GM18505 (cell line): ENCODE data around the gene ATG7.
"Not testable (repeated sequence)": the region's sequence is repeated elsewhere in the genome, so short reads cannot be mapped to it uniquely, and the experiment has no call there.

Source experiments
- ATAC-seq: cut with Tn5 transposase; IDR thresholded peaks from one replicate; pipeline ENCODE4 v1.9.1; 2021; ENCODE audit not compliant: unreplicated experiment
- POLR2A ChIP-seq: IDR thresholded peaks from 4 replicates; pipeline ENCODE4 v1.6.1; 2011; ENCODE audit warnings: borderline replicate concordance; ENCODE audit not compliant: insufficient read depth, insufficient read length; ENCODE audit errors: extremely low read depth

ATG7 gene

DNA sequence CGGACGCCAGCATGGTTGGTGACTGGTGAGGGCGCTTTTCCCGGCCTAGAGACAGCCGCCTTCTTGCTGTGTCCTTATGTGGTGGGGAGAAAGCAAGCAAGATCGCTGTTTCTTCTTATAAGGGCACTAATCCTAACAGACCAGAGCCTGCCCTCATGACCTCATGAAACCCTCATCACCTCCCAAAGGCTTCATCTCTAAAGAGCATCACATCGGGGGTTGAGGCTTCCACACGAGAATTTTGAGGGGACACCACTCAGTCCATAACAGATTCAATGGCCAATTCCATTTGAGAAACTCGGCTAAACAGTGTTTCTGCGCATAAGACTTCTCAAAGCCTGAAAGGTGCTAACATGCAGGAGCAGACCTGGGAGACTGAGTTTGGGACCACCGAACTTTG lies 317.5 kb downstream of the ATG7 start:
- no peak for TF ChIP-seq POLR2A
- ATAC-seq, result no peak

DNA sequence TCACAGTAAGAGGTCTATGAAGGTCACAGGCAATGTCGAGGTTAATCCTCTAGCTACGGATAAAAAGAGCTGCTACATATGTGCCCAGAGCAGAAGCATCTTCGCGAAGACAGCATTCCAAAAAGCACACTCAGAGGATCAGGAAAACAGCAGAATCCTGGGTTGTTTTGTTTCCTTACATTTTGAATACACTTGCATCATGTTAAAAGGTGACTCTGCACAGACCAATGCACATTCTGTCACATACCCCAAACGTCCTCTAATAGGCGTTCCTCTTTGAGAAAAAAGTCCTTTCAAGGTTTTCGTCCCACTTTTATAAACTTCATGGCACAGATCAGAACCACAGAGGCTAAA lies 318.8 kb downstream of the ATG7 start:
- no peak for TF ChIP-seq POLR2A
- no peak for ATAC-seq

DNA sequence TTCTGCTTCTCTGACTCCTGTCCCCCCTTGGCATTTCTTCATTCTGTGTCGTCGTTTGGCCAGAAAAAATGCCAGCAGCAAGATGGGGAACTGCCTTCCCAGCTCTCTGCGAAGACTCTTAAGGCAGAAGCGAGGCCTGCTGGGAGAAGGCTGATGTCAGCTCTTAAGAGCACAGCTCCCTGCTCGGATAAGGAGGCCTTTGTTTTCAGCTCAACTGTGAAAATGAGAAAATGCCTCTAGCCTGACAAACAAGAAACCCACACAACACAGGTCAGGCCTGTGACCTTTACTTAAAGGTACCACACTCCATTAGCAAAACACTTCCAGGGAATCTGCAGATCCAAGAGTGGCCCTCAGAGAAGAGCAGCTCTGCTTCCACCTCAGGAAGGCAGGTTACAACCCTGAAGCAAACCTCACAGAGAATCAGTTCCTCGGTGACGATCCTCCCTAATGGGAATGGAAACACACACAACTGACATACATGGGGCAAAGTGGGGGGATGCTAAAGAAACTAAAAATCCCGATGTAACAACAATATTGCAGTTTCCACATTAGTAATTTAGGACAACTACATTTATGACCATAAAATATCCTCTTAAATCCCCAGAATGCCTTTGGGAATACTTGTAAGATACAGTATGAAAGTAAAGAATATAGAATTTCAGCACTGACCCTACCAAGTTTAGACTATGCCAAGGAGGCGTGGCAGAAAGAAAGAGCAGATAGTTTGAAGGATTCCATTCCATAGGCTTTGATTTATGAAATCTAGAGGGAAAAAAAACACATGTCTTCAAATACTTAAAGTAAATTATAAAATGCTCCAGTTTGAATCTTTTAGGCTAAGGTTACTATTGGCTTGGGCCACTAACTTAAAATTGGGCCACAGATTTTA lies 319.4 kb downstream of the ATG7 start:
- no peak for ATAC-seq
- no peak for TF ChIP-seq POLR2A

DNA sequence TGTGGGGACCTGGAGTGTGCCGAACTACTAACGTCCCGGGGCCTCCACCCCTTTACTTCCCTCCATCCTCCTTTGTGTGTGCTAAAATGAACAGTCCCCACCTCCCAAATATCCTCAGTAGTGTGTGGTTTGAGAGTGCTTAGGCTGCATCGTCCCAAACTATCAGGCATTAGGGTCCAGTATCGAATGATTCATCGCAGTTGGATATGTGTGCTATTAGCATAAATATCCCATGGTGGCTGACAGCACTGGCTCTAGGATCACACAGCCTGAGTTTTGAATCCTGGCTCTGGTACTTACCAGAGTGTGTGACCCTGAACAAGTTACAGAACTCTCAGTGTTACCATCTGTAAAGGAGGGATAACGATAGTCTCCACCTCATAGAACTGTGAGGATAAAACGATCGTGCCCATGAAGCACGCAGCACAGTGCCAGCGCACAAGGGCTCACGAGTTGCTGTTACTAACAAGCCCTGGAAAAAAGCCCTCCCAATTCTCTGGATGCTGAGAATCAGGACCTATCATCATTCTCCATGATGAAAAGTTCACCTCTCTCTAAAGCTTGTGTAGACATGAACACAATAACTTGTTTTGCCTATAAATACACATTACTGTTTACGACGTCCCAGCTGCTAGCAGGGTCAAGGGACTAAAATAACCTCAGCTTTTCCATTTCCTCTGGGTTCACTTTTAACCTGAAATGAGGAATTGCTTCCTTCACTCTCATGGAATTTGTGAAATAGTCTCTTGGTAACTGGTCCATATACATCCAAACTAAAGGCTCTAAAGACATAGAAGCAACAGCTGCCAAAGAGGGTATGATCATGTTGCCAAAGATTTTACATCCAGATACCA lies 320.5 kb downstream of the ATG7 start:
- ATAC-seq, result no peak
- no peak for TF ChIP-seq POLR2A

DNA sequence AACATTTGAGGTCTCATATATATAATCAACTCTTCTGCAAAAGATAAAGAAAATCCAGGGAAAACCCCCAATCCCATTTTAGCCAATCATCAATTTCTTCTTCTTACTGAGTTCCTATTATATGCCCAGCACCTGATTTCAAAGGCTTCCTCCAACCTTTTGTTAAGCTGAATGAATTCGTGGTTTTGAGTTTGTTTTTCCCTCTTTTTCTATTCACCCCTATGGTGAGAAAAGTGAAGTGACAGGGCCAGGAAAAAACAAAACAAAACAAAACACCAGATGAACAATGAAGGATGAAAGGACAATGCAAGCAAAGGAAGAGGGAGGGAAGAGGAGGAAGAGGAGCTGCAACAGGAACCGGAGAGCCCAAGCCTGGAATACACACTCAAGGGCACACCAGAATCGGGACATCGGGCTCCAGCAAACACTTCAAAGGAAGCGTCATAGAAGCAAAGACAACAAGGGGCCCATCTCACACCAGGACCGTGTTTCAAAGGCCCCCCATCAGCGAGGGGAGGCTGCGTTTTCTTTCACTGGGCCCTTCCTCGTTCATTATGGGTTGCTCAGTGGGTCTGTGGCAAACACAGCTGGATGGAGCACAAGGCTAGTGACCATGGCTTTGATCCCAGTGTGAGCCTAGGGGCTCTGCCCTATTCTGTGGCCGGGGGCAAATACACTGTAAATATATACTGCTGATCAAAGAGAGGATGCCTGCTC lies 321.3 kb downstream of the ATG7 start:
- ATAC-seq, result no peak

DNA sequence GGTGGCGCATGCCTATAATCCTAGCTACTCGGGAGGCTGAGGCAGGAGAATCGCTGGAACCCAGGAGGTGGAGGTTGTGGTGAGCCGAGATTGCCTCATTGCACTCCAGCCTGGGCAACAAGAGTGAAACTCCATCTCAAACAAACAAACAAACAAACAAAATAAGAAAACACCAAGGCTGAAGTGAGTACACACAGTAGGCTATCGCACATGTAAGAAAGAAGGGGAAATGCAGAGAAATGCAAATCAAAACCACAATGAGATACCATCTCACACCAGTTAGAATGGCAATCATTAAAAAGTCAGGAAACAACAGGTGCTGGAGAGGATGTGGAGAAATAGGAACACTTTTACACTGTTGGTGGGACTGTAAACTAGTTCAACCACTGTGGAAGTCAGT lies 322.8 kb downstream of the ATG7 start:
- not testable (repeated sequence) for ATAC-seq

More for the DNA sequence above, 321.3 kb downstream of the ATG7 start:
- no peak for TF ChIP-seq POLR2A

DNA sequence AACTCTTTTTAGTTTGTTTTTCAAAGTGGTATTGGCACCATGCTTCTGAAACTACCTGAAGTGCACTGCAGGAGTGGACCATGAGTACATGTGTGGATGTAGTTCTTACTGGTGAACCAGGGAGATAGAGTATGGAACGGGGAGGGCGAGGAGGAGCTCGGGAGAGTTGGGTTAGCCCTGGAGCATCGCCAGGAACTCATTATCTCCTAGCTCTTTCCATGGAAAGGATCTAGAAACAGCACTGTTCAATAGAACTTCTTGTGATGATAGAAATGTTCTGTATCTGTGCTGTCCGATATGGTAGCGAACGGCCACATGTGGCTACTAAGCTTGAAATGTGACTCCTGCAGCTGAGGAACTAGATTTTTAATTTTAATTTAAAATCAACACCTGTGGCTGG lies 324.2 kb downstream of the ATG7 start:
- no peak for TF ChIP-seq POLR2A
- no peak for ATAC-seq

DNA sequence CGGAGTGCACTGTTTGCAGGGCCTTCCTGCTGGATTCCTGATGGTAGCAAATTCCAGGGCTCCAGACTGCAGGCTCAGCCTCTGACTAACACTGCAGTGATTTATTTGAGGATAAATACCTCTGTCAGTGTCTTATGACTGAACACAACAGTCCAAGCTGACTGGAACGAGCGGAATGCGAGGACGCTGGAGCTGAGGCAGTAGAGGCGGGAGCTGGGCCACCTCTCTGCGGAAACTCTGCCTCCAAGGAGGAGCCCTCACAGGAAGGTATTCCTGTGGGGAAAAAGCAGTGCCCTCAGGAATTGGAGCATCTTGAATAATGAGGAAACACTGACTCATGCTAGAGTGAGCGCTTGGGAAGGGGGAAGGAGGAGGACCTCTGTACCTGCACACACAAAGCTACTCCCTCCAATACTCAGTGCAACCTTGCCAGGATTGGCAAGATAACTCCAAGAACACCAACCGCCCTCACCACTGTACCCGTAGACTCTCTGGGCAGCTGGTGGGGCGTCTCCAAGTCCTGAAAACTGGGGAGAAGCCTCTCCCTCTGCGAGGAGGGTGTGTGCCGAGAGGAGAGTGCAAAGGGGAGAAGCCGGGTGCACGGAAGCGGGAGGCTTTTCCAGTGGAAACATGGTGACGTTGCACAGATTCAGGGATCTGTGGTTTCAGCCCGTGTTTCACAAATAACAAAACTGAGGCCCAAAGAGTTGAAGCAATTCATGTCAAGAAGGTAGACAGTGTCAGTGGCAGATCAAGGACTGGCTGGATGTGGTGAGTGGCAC lies 328.5 kb downstream of the ATG7 start:
- no peak for ATAC-seq
- no peak for TF ChIP-seq POLR2A

DNA sequence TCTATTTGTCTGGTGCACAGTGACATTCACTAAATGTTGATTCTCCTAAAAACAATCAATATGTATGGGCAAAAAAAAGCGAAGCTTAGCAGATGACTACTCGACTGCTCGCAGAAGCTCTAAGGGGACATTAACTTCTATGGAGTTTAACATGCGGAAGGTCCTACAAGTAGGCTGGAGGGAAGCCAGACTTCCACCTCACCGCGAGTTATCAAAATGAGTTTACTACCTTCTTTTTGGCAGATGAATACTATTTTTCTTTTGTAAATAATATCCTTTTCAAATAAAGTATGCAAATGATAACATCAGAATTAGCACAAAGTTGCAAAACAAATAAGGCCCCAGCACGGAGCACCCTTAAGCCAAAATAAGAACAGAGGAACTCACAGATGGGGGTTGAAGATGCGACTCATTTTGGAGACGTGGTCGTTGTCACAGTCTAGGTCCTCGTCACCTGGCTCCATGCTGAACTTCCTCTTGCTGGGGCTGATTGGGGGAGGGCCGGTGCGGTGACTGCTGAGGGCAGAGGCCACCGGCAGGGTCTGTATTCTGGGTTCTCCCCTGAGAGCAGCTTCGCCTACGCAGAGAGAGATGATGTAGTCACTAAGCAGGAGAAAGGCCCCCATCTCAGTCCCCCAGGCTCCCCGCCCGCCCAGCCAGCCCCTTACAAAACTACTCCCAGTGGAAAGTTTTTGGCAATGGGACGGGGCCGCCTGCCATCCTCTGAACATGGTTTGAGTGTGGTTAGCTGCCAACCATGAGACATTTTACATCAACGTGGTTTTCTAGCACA lies 329.4 kb downstream of the ATG7 start:
- ATAC-seq, result peak; percentile 92
- TF ChIP-seq POLR2A, result no peak

DNA sequence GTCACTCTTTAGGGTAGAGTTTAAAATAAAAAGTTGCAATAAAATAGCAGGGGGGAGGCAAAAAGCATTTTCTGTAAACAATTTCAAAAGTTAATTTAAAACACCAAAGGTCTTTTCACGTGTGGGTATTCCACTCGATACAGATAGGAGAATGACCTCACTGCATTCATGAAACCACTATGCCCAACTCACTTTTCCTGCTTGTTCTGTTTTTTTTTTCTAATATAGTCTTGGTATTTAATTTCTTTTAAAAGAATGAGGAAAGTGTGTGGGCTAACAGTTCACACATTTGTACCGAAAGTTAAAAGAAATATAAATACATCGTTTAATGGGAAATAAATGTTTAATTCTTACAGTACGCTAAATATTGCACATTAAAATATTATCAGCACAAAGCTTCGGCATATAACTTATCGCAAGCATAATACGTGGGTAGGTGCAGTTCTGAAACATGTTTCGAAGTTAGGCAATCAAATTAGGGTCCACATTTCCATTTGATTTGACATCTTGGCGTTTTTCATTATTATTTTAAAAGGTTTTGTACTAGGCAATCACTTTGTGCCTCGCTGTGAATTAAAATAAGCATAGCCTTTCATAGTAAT lies 330.1 kb downstream of the ATG7 start:
- TF ChIP-seq POLR2A, result no peak
- ATAC-seq, result no peak

DNA sequence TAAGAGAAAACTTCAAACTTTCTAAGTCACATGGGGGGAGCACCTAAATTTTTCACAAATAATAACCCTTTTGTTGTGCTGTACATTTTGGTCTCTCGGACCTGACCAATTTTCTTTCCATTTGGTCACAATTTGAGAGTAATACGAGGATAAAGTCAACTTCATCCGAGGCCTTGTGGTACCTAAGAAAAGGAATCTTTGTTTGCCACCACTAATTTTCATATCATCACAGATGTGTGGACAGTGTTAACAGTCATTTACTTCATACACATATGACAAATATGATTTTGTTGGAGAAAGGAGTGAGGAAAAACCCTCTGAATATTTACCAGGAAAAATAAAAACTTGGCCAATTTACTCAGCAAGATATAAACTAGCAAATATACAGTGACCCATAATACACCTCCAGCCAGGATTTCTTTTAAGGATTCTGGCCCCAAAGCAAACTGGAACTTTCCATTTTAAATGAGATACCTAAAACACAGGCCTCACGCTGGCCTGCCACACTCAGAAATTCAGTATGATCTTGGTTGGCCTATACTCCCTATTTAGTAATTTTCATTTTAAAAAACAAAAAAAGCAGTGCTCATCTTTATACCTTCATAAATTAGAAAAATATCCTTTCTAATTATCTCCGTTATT lies 330.8 kb downstream of the ATG7 start:
- ATAC-seq, result no peak
- no peak for TF ChIP-seq POLR2A
